Hindlimb muscle (tissue), 1 donor: Measurements from ENCODE around the gene B3GNT5. TPM values are rescaled to one million over a fixed set of nuclear protein-coding genes. Genes with fewer than 3 reads are reported as not detected.
A peak's percentile ranks its signal among the peaks of the same experiment; 100 is the strongest.
"Not testable (repeated sequence)": the region's sequence is repeated elsewhere in the genome, so short reads cannot be mapped to it uniquely, and the experiment has no call there.

Source experiments
- DNase-seq: peaks from one replicate; pipeline ENCODE4 v3.0.0-alpha.2; 2013
- polyA plus RNA-seq: library from polyadenylated mRNA; unstranded; fragments of 120-200 nt; gene quantifications from one replicate; pipeline ENCODE4 v1.2.1, GENCODE V29; 2013; ENCODE audit not compliant: insufficient read length

B3GNT5 gene
- polyA plus RNA-seq, result 6.8 TPM

- DNase-seq, result peak; percentile 45
Observed at GRCh38 chr3:183252973-183253527, at the start of gene B3GNT5. Gene B3GNT5 (plus strand): TSS chr3:183253253. CDS start chr3:183269799, 16,546 bp downstream.

GRCh38 chr3:183203670-183204069 lies 49.4 kb upstream of the B3GNT5 start:
- no peak for DNase-seq

- no peak for DNase-seq
Observed at GRCh38 chr3:183208260-183208659, 44.8 kb upstream of the B3GNT5 start.

GRCh38 chr3:183208800-183209199 lies 44.3 kb upstream of the B3GNT5 start:
- DNase-seq, result no peak

GRCh38 chr3:183210341-183210740 lies 42.7 kb upstream of the B3GNT5 start:
- no peak for DNase-seq

GRCh38 chr3:183210862-183211341 lies 42.2 kb upstream of the B3GNT5 start:
- DNase-seq, result no peak

GRCh38 chr3:183211352-183211751 lies 41.7 kb upstream of the B3GNT5 start:
- DNase-seq, result no peak

GRCh38 chr3:183212096-183212495 lies 41.0 kb upstream of the B3GNT5 start:
- no peak for DNase-seq

- no peak for DNase-seq
Observed at GRCh38 chr3:183212565-183212964, 40.5 kb upstream of the B3GNT5 start.

- DNase-seq, result no peak
Observed at GRCh38 chr3:183213415-183214276, 39.4 kb upstream of the B3GNT5 start.

- DNase-seq, result no peak
Observed at GRCh38 chr3:183214277-183214612, 38.8 kb upstream of the B3GNT5 start.

- no peak for DNase-seq
Observed at GRCh38 chr3:183215591-183216202, 37.4 kb upstream of the B3GNT5 start.

- DNase-seq, result no peak
Observed at GRCh38 chr3:183217548-183218332, 35.3 kb upstream of the B3GNT5 start.

- DNase-seq, result no peak
Observed at GRCh38 chr3:183218826-183219225, 34.2 kb upstream of the B3GNT5 start.

GRCh38 chr3:183220828-183221227 lies 32.2 kb upstream of the B3GNT5 start:
- no peak for DNase-seq

- no peak for DNase-seq
Observed at GRCh38 chr3:183222631-183223235, 30.3 kb upstream of the B3GNT5 start.

GRCh38 chr3:183224180-183224970 lies 28.7 kb upstream of the B3GNT5 start:
- DNase-seq, result no peak

- DNase-seq, result no peak
Observed at GRCh38 chr3:183226333-183226890, 26.6 kb upstream of the B3GNT5 start.

- no peak for DNase-seq
Observed at GRCh38 chr3:183227586-183227985, 25.5 kb upstream of the B3GNT5 start.

GRCh38 chr3:183229178-183229577 lies 23.9 kb upstream of the B3GNT5 start:
- no peak for DNase-seq

GRCh38 chr3:183230251-183230650 lies 22.8 kb upstream of the B3GNT5 start:
- not testable (repeated sequence) for DNase-seq
